MM.1S (cell line): ENCODE measurements around the gene ACBD5.

ENCODE experiments used
- EZH2 ChIP-seq: fragments of 300-600 bp; sonication (generic); optimal IDR thresholded peaks from 2 replicates; pipeline ENCODE3; 2017; ENCODE audit warnings: low read depth, mild to moderate bottlenecking, antibody characterized with exemption, low read length, mixed read lengths
- EZH2phosphoT487 ChIP-seq: fragments of 300-600 bp; sonication (generic); IDR thresholded peaks from 2 replicates; pipeline ENCODE4 v1.6.1; 2018; ENCODE audit warnings: antibody characterized with exemption, low read length
- TF ChIP-seq, protein P1 (sequence below): fragments of 300-600 bp; sonication (generic); IDR thresholded peaks from 2 replicates; pipeline ENCODE4 v1.5.1; 2016; ENCODE audit warnings: antibody characterized with exemption, low read length, mixed read lengths

DNA sequence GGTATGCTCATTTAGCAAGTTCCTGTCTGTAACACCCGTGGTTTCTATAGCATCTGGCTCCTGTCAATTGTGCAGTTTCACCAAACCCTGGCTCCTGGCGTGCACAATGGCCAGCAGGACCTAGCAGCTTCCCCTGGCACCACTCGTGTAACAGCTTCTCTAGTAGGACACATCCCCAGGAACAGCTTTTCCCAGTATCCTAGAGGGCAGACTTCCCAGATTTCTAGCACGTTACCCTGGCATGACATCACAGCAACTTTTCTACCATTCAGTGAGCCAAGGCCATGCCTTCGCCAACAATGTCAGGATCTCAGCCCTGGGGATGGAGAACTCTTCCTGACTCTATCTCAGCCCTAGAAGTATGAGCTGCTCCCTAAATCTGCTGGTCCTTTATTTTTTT, 92.9 kb downstream of the ACBD5 start:
- TF ChIP-seq, protein P1, sequence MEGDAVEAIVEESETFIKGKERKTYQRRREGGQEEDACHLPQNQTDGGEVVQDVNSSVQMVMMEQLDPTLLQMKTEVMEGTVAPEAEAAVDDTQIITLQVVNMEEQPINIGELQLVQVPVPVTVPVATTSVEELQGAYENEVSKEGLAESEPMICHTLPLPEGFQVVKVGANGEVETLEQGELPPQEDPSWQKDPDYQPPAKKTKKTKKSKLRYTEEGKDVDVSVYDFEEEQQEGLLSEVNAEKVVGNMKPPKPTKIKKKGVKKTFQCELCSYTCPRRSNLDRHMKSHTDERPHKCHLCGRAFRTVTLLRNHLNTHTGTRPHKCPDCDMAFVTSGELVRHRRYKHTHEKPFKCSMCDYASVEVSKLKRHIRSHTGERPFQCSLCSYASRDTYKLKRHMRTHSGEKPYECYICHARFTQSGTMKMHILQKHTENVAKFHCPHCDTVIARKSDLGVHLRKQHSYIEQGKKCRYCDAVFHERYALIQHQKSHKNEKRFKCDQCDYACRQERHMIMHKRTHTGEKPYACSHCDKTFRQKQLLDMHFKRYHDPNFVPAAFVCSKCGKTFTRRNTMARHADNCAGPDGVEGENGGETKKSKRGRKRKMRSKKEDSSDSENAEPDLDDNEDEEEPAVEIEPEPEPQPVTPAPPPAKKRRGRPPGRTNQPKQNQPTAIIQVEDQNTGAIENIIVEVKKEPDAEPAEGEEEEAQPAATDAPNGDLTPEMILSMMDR: no peak
- no peak for TF ChIP-seq EZH2
- no peak for TF ChIP-seq EZH2phosphoT487
